ENCODE measurements around the gene CACNA1B.

CACNA1B gene

DNA sequence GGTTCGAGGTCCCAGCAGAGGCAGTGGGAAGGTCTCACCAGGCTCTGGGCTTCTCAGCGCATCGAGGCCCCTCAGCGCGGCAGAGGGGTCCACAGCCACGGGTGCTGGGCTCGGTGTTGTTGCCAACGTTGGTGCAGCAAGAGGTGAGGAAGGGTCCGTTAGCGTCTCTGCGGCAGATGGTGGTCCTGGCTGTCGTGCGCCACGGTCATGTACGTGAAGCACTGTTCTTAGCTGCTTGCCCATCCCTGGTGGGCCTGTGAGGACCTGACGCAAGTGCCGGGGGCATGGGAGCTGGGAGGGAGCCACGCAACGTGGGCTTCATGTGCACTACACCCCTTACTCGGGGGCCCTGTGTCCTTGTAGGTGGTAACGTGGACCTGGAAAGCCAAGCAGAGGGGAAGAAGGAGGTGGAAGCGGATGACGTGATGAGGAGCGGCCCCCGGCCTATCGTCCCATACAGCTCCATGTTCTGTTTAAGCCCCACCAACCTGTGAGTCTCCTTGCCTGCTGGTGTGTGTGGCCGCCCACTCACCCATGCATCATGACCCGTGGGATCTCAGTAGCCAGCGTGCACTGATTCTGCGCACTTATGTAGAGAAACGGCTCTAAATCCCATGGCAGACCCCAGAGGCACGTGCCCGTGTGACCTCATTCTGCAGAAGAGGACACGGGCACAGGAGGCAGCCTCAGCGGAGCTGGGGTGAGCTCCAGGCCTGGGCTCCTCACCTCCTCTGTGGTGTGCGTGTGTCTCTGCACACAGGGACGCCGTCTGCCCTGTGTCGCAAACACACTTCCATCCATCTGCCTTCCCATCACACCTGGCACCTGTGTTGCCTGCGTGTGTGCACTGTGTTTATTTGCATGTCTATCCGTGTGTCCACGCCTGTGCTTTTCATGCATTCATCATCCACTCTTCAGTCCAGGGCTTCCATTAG lies 166.1 kb downstream of the CACNA1B start:
- DNase-seq = no peak

DNA sequence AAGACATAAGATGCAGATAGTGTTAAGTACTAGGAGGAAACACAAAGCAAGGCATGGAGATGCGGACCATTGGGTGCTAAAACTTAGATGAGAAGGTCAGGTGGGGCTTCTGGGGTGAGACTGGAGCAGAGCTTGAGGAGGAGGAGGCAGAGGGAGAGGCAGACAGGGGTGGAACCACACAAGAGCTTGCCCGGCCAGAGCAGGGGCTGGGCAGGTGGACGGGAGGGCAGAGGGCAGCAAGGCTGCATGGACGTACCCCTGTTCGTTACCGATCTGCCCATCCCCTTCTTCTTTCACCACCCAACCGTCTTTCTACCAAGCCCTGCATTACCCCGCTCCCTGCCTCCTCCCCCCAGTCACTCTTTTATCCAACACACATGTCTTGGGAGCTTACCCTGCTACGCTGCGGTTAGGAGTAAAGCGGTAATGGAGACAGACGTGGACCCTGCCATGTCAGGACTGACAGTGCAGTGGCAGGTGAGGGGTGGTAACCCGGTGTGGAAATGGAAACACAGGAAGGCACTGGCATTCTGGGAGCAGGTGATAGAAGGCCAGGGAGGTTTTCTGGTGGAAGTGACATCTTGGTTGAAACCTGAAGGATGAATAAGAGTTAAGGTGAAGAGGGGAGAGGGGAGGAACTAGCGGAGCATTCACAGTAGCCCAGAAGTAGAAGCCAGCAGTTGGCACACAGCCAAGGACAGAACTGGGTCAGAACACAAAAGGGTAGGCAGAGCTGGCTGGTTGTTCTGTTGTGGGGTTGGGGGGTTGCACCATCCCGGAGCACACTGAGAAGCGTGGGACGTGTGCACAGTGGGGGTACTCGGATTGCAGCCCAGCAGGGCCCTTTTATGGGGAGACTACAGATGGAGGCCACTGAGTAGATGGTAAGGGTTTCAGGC lies 167.2 kb downstream of the CACNA1B start:
- no peak for DNase-seq

DNA sequence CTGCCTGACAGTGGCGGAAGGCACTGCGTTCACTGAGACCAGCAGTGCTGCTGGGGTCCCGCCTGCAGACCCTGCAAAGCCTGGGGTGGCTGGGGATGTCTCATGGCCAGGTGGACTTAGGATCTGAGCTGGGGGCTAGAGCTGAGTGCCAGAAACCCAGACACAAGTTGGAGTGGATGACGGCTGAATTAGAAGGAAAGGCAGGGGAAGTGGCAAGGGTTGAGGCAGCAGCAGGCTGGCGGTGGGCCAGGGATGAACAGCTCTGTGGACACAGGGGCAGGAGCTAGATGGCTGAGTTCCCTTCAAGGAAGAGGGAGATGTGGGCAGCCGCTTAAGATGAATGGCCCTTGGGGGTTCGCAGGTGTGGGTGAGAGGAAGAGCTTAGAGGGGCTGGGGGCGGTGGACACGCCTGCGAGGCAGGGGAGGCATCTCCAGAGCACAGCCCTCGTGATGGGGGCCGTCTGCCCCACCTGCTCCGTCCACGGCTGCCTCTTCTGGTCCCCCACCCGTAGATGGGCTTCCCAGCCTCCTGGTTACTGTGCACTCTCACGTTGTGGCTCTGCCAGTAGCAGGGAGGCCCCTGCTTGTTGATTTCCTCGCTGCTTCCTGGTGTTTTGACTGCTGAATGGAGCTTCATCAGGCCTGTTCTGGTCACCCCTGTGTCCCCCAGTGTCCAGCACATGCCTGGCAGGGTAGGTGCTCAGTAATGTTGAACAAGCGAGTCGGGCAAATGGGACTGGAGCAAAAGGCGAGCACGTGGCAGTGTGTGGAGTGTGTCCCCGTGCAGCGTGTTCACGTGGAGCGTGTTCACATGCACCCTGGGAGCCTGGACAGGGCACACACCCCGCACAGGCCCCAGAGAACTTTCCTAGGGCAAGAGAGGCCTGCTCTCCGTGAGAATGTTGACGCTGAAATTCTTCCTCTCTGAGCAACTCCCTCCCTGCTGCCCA lies 168.2 kb downstream of the CACNA1B start:
- no peak for DNase-seq

DNA sequence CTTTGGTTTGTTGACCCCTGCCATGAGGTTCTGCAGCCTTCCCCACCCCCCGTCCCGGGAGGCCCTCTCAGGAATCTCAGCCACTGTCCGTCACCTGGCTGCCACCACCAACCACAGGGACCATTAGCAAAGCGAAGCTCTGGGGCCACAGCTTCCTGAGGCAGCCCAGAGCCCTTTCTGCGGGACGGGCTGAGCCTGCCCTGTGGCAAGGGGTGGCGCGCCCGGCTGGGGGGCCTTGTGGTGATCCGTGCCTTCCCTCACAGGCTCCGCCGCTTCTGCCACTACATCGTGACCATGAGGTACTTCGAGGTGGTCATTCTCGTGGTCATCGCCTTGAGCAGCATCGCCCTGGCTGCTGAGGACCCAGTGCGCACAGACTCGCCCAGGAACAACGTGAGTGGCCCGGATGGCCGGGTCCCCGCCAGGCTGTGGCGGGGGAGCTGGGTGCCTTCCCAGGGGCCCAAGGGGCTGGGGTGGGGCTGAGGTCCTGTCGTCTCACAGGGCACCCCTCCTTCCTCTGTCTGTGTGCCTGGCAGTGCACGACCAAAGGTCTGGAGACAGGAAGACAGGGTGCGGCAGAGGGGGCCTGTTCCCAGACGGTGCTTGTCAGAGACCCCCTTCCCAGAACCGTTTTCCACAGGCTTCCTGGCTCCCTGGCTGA lies 169.2 kb downstream of the CACNA1B start:
- DNase-seq = no peak

DNA sequence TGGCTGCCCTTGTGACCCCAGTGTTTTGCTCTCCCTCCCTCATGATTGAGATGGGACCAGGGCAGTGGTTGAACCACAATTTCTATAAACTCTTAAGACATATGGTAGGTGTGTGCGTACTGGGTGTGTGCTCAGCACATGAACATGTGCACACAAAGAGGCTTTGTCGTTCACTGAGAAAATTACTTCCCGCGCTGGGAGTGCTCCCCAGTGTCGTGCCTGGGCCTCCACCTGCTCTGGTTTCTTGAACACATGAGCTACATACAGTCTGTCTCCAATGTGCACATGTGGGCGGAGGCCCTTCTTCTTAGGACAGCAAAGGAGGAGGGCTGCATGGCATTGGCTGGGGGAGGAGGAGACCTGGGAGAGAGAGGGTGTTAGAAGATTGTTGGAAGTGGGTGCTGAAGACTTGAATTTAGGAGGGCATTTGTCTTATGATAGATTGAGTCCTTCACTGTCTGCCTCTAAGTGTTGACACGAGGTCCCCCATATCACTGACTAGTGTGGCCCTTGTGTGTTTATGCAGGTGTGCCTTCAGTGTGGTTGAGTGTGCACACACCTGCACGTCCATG lies 170.0 kb downstream of the CACNA1B start:
- no peak for DNase-seq

- DNase-seq = no peak
These were observed 170.6 kb downstream of the CACNA1B start for GRCh38 chr9:138048184-138048583.

GRCh38 chr9:138049085-138049778 lies 171.7 kb downstream of the CACNA1B start:
- DNase-seq = no peak

DNA sequence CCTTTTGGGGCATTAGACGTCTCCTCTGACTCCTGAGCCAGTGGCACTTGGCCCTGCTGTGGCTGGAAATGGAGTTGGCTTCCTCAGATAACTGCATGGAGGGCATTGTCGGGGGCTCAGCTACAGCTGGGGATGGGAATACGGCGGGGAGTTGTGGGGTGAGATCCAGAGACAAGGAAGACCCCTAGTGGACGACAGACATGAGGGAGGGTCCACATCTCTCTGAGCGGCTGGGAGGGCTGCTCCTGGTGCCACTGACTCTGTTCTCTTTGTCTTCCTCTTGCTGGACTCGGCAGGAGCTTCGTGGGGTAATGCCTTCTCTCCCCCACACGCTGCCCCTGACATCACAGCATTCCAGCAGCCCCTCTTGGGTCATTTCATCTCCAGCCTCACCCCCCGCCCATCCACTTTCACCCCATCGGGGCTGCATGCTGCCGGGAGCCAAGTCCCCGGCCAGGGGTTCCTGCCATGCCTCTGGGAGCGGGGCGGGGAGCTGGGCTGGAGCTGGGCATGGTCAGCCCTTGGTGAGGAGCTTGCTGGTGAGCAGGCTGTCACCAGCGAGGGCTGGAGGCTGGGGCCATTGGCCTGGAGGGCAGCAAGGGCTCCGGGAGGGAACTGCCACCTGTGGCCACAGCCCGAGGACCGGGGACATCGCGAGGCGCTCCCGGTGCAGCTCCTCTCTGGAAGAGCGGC lies 172.3 kb downstream of the CACNA1B start:
- no peak for DNase-seq

GRCh38 chr9:138050472-138051330 lies 173.1 kb downstream of the CACNA1B start:
- DNase-seq = no peak

GRCh38 chr9:138051586-138052321 lies 174.2 kb downstream of the CACNA1B start:
- DNase-seq = no peak

- DNase-seq = no peak
These were observed 174.7 kb downstream of the CACNA1B start for GRCh38 chr9:138052322-138052615.

GRCh38 chr9:138052635-138053320 lies 175.2 kb downstream of the CACNA1B start:
- no peak for DNase-seq

GRCh38 chr9:138053321-138053868 lies 175.8 kb downstream of the CACNA1B start:
- no peak for DNase-seq

- no peak for DNase-seq
These were observed 176.6 kb downstream of the CACNA1B start for GRCh38 chr9:138053996-138054752.

DNA sequence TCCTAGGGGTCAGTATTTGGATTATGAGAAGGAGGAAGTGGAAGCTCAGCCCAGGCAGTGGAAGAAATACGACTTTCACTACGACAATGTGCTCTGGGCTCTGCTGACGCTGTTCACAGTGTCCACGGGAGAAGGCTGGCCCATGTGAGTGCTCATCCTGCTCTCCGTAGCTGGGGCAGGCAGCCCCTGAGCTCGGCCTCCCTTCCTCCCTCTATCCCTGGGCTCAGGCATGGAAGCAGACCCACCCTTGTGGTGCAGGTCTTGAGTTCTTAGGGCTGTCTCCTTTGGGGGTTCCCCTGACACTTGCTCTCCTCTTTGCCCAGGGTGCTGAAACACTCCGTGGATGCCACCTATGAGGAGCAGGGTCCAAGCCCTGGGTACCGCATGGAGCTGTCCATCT lies 180.1 kb downstream of the CACNA1B start:
- DNase-seq = no peak

DNA sequence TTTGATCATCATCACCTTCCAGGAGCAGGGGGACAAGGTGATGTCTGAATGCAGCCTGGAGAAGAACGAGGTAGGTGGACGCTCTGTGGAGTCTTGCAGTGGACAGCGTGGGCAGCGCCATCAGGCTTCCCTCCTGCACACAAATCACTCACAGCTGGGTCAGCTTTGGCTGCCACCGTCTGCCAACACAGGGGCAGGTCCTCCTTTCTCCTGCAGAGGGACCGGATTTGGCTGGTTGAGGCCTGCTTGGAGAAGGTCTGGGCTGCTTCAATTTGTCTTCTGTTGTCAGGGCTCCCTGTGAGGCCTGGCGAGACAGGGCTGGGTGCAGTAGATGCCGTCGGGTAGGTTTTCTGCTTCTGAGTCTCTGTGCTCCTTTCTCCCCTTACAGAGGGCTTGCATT lies 180.6 kb downstream of the CACNA1B start:
- no peak for DNase-seq

DNA sequence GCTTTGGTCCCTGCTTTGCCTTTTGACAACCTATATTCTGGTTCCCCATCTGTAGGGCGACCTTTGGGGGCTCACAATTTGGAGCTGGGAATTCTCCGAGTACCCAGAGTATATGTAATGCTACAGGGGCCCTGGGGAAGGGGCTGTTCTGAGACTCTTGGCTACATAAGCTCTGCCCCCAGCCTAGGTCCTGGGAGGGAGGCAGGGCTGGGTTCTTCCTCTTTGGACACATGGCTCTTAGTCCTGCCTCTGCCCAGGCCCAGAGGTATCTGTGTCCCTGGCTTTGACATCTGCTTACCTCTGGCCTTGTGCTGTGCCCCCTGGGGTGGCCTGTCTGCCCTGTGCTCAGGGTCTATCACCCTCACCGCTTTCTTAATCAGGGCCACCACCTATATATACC lies 181.6 kb downstream of the CACNA1B start:
- DNase-seq = no peak
